GM10847 (cell line): Measurements from ENCODE around the gene NARS2.

ENCODE experiments used
- POLR2A ChIP-seq: IDR thresholded peaks from 2 replicates; pipeline ENCODE4 v1.6.1; 2011; ENCODE audit not compliant: insufficient read length; ENCODE audit errors: extremely low read depth

Gene NARS2

DNA sequence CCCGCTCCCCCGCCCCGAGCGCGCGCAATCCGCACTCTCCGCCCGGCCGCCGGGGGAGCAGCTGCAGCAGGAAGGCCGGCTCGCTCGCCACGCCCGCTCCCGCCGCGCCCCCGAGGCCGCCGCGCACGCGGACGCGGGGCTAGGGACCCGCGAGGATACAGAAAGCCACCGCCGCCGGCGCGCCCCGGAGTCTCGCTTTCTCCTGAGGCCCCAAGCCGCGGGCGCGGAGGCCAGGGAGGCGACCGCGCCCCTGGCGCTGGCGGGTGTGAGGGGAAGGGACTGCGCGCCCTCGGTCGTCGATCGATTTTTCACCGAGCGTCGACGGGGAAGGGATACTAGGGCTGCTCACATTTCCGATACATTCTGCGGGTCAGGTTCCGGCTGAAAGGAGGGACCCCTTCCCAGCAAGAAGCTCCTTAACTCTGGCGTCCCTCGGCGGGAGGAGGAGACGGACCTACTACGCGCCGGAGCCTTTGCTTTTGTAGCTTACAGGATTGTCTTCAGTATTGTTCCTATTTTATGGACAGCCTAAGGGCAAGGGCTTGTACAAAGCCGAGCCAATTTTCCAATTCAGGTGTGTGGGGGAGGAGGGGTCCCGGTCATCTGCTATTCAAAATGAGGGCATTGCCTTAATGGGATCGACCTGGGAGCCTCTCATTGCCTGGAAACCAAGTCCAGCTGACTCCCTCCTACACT, 156.6 kb downstream of the NARS2 start:
- TF ChIP-seq POLR2A, result no peak

DNA sequence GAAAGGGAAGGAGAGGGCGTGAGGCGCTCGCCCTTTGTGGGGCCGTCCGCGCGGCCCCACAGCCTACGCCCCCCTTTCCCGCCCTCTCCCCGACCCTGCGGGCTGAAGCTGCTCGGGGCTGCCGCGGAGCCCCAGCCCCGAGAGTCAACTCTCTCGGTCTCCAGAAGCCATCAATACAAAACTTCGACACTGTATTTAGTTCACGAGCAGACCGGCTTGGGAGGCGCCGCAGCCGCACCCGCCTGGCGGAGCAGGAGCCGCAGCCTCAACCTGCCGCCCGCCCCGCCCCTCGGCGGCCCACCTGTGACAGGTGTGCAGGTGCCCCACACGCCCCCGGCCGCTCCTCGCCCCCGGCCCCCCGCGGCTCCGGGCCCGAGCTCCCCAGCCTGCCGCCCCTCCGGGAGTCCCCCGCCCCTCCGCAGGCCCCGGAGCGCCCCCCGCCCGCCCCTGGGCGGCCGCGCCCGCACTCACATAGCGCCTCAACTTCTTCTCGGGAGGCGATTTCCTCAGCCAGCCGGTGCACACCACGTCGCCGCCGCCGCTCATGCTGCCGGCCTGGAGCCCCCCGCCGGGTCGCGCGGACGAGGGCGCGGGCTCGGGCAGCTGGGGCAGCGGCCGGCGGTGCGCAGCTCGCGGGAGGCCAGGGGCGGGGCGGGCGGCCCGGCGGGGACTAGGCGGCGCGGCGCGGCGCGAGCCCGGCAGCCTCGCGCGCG, 157.3 kb downstream of the NARS2 start, which contains the start of gene GAB2:
Gene GAB2 (minus strand): TSS at position 646 of the 713 bp plus-strand sequence. CDS start 100 bp downstream, at position 546.
- no peak for TF ChIP-seq POLR2A

DNA sequence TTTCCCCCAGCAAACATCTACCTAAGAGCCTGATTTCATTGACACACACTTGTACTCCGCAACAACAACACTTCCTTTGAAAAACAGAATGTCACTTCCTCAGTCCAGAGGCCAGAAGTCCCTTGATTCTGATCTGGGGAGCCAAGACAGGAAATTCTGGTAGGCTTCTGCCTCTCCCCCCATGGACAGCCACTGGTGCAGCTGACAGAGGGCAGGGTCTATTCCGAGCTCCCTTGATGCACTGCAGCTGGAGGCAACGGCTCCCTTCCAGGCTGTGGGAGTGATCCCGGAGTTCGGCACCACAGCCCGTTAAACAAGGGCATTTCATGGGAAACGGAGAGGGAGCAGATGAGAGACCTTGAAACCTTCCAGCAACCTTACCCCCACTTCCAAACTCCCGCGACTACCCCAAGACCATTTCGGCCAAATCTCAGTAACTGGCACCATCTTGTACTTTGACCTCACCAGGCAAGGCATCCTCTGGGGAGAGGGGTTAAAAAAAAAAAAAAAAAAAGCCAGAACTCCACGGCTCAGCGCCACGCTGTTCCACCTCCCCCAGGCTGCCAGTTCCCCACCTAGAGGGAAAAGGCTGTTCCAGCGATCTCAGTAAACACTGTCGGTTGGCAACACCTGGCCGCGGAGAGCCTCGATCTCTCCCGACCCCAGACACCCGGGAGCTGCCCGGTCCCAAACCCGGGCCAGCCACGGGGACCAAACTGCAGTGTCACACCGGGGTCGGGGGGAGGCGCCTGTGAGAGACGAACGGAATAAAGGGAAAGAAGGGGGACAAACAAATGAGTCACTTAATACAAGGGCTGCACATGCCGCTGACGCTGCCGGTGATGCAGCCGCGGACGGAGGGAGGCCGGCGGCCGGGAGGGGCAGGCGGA, 158.1 kb downstream of the NARS2 start:
- peak; percentile 12 for TF ChIP-seq POLR2A

DNA sequence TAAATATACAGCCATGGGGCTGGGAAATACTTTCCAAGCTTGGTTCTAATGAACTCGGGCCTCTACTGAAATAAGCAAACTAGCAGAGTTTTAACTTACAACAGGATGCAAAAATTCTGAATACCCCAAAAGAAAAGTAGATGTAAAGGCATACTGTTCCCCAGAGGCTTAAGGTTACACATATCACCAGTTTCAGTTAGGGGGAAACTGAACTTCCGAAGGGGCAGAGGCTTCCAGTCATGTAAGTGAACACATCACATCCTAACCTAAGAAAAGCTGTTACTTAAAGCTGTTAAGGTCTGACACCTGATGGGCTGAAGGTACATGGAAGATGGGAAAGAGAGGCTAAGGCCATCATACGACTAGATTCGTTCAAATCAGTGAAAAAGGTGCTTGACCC, 159.3 kb downstream of the NARS2 start:
- TF ChIP-seq POLR2A, result no peak

DNA sequence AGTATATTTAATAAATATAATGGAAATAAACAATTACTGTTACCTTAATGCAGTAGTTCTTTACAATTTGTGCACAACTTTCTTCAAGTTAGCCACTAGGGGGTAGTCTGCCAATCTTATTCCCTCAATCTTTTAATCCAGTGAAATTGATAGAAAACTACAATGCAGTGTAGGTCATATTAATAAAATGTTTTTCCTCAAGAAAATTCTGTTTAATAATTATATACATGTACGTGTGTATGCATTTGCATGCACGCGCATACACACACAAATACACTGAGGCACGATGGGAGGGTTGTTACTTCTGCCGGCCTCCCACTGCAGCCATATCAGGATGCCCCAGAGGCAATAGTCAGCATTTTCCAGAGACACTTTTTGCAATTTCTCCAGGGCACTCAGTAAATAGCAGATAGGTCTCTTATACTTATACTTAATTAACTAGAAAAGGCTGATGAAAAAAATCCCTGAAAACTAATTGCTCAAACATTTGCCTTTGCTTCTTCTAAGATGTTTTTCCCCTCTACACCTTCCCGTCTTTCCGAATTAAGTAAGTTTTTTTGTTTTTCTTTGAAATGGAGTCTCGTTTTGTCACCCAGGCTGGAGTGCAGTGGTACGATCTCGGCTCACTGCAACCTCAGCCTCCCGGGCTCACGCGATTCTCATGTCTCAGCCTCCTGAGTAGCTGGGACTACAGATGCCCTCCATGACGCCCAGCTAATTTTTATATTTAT, 160.2 kb downstream of the NARS2 start:
- TF ChIP-seq POLR2A, result no peak

DNA sequence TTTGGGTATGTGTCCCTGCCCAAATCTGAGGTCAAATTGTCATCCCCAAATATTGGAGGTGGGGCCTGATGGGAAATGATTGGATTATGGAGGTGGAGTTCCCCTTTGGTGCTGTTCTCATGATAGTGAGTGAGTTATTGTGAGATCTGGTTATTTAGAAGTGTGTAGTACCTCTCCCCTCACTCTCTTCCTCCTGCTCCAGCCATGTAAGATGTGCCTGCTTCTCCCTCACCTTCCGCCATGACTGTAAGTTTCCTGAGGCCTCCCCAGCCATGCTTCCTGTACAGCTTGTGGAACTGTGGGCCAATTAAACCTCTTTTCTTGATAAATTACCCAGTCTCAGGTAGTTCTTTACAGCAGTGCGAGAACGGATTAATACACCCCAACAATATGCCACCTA, 166.0 kb downstream of the NARS2 start:
- no peak for TF ChIP-seq POLR2A

DNA sequence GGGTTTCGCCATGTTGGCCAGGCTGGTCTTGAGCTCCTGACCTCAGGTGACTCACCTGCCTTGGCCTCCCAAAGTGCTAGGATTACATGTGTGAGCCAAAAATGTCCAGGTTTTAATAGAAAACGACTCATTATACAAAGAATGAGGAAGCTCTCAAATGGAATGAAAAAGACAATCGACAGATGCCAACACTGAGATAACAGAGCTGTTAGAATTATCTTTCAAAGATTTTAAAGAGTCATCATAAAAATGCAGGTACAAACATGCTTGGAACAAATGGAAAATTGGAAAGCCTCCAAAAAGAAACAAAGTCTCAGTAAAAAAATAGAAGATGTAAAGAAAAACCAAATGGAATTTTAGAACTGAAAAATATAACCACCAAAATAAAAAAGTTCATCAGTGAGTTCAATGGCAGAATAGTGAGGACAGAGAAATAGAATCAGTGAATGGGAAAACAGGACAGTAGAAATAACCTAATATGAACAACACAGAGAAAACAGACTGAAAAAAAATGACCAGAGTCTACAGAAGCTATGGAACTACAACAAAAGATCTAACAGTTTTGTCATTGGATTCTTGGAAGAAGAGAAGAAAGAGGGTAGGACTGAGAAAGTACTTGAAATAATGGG, 168.0 kb downstream of the NARS2 start:
- no peak for TF ChIP-seq POLR2A

DNA sequence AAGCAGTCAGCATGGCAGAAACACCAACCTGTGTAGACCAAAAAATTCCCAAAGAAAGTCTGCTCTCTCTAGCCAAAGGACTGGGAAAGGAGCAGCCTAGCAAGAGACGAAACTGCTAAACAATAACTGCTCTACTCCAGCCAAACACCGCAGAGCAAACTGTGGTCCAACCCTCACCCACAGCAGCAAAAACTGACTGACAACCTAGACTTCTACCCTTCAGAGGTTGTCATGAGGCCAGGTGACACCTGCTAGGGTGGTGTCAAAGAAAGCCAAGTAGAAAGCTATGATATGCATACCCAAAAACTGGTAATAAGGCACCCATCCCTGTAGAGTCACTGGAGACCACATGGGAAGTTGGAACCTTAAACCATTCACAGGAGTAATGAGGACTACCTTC, 168.9 kb downstream of the NARS2 start:
- TF ChIP-seq POLR2A, result no peak

DNA sequence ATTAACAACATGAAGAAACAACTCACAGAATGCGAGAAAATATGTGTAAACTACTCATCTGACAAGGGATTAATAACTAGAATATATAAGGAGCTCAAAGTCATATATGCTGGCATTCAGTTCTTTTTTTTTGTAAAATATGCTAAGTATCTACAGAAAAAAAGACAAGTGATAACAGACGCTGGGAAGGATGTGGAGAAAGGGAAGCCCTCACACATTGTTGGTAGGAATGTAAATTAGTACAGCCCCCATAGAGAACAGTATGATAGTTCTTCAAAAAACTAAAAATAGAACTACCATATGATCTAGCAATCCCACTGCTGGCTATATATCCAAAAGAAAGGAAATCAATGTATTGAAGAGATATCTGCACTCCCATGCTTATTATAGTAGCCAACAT, 170.9 kb downstream of the NARS2 start:
- TF ChIP-seq POLR2A, result no peak

DNA sequence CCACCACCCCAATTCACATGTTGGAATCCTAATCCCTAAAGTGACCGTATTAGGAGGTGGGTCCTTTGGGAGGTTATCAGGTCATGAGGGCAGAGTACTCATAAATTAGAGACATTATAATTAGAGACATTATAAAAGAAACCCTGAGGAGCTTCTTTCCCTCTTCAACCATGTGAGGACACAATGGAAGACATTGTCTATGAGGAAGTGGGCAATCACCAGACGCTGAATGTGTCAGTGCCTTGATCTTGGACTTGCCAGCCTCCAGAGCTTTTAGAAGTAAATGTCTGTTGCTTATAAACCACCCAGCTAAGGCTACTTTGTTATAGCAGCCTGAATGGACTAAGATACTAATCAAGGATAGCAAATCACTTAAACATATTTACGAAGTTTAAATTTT, 171.8 kb downstream of the NARS2 start:
- TF ChIP-seq POLR2A, result no peak

DNA sequence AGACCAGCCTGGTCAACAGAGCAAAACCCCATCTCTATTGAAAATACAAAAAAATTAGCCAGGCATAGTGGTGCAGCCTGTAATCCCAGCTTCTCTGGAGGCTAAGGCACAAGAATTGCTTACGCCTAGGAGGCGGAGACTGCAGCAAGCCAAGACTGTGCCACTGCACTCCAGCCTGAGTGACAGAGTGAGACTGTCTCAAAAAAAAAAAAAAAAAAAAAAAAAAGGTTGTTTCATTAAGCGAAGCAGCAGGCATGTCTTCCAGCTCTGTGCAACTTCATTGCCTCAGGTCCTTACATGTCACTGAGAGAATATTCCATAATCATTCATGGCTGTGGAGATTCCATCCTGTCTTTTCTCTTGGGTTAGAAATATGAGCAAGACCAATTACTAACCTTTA, 174.0 kb downstream of the NARS2 start:
- TF ChIP-seq POLR2A, result no peak

DNA sequence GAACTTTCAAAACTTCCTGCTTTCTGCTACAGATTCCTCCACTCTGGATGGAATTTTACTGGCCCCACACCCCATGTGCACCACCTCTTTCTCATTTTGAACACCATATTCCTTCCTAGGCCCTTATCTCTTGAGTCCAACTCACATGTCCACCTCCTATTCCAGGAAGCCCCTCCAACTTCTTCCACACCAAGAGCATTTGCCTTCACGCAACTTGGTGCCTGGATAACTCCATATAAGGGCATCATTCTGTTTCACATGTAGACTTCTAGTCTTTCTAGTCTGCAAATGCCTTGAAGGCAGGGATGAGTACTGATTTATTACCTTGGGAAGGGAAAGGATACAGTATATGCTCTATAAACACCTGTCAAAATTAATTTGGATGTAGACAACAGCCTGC, 174.5 kb downstream of the NARS2 start:
- TF ChIP-seq POLR2A, result no peak

DNA sequence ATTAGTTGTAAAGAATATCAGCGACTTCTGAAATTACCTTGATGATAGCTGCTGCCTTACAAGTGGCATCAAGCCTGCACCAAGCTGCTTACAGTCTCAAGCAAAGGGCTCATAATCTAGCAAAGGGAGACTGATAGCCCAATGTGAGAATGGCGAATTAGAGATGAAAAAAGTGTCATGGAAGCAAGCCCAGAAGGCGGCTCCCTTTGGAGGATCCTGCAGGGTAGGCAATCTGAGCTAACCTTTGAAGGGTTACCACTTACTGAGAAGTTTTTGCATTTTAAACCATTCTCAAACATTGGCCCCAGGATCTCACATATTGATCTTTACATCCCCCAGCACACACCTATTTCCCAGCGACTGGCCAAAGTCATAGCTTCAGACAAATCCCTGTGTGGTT, 175.5 kb downstream of the NARS2 start:
- no peak for TF ChIP-seq POLR2A

DNA sequence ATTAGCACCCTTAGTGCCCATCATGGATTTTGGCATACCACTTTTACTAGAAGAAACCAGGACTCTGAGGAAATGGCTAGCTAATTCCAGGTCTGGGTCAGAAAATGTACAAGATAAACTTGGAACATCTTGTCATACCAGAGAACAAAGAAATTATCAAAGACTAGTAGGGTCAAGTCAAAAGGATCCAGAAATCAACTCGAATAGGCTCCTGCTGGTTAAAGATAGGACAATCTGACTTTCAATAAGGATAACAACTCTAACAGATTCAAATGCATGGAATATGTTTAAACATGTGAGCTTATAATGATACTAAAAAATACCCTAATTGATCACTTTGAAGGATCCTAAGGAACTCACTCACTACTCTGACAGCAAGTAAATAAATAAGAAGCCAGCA, 175.9 kb downstream of the NARS2 start:
- TF ChIP-seq POLR2A, result no peak

DNA sequence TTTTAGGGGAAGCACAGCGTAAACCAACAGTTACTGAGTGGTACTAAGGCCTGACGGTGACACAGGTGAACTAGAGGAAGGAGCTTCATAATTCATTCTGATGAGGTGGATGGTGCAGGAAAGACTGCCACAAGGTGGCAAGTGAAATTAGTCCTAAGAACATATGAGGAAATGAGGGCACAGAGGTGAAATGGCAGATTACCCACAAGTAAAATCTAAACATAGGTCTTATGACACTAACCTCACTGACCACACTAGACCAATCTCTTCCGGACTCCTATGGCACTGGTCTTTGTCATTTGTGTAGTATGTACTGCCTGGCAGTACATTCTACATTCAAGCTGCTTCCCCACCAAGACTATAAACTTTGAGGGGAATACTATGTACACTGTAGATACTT, 177.3 kb downstream of the NARS2 start:
- TF ChIP-seq POLR2A, result no peak
